HEK293T (cell line): ENCODE measurements around the gene SLN.

ENCODE experiments used
- ARNT ChIP-seq: fragments of 450-650 bp; IDR thresholded peaks from 2 replicates; pipeline ENCODE4 v1.6.1; 2017; ENCODE audit warnings: mild to moderate bottlenecking
- BHLHE40 ChIP-seq: fragments of 450-650 bp; IDR thresholded peaks from 2 replicates; pipeline ENCODE4 v1.6.1; 2016; ENCODE audit warnings: mild to moderate bottlenecking, moderate library complexity, borderline replicate concordance
- ELF4 ChIP-seq: fragments of 450-650 bp; IDR thresholded peaks from 2 replicates; pipeline ENCODE4 v1.6.1; 2017; ENCODE audit warnings: antibody characterized with exemption
- FOXA1 ChIP-seq: fragments of 450-650 bp; IDR thresholded peaks from 2 replicates; pipeline ENCODE4 v1.6.1; 2016; ENCODE audit warnings: mild to moderate bottlenecking
- FOXK2 ChIP-seq: fragments of 450-650 bp; IDR thresholded peaks from 2 replicates; pipeline ENCODE4 v1.6.1; 2016; ENCODE audit warnings: mild to moderate bottlenecking
- FOXM1 ChIP-seq: fragments of 450-650 bp; IDR thresholded peaks from 2 replicates; pipeline ENCODE4 v1.6.1; 2017; ENCODE audit warnings: mild to moderate bottlenecking, borderline replicate concordance
- HDGF ChIP-seq: fragments of 450-650 bp; IDR thresholded peaks from 2 replicates; pipeline ENCODE4 v1.6.1; 2017; ENCODE audit warnings: antibody characterized with exemption, borderline replicate concordance
- L3MBTL2 ChIP-seq: fragments of 450-650 bp; conservative IDR thresholded peaks from 2 replicates; pipeline ENCODE4 v1.6.1; 2016; ENCODE audit warnings: mild to moderate bottlenecking
- LEF1 ChIP-seq: fragments of 450-650 bp; IDR thresholded peaks from 2 replicates; pipeline ENCODE4 v1.6.1; 2017; ENCODE audit warnings: mild to moderate bottlenecking, borderline replicate concordance
- NFRKB ChIP-seq: fragments of 450-650 bp; IDR thresholded peaks from 2 replicates; pipeline ENCODE4 v1.6.1; 2016; ENCODE audit warnings: mild to moderate bottlenecking, moderate library complexity
- SP1 ChIP-seq: fragments of 450-650 bp; IDR thresholded peaks from 2 replicates; pipeline ENCODE4 v1.6.1; 2017
- SUZ12 ChIP-seq: fragments of 450-650 bp; IDR thresholded peaks from 2 replicates; pipeline ENCODE4 v1.6.1; 2016; ENCODE audit warnings: mild to moderate bottlenecking
- ZNF384 ChIP-seq: fragments of 450-650 bp; IDR thresholded peaks from 2 replicates; pipeline ENCODE4 v1.6.1; 2016

GRCh38 chr11:107706531-107706930, 5.3 kb downstream of the SLN start:
- TF ChIP-seq SP1 (no peak), SUZ12 (no peak), FOXA1 (no peak), BHLHE40 (no peak), L3MBTL2 (no peak), NFRKB (no peak), ELF4 (no peak), ARNT (no peak), FOXM1 (no peak), ZNF384 (no peak), HDGF (no peak), FOXK2 (no peak), LEF1 (no peak)
